MM.1S (cell line): ENCODE data around the gene CRADD.

ENCODE experiments used
- DNase-seq: peaks from one replicate; pipeline ENCODE4 v3.0.0-alpha.2; 2015
- H2AFZ ChIP-seq: fragments of 300-600 bp; sonication (generic); 2 replicates; pipeline ENCODE4 v1.6.0; 2016; ENCODE audit warnings: antibody characterized with exemption, low read length
- H3F3A ChIP-seq: fragments of 300-600 bp; sonication (generic); 2 replicates; pipeline ENCODE4 v1.6.1; 2016; ENCODE audit warnings: mild to moderate bottlenecking, antibody characterized with exemption, low read length, moderate library complexity, mixed read lengths; ENCODE audit not compliant: insufficient read depth
- H3K27ac ChIP-seq: fragments of 300-600 bp; sonication (generic); 2 replicates; pipeline ENCODE4 v1.5.1; 2016; ENCODE audit warnings: mild to moderate bottlenecking, low read length
- H3K27me3 ChIP-seq: fragments of 300-600 bp; sonication (generic); replicated peaks from 2 replicates; pipeline ENCODE4 v1.6.0; 2016; ENCODE audit warnings: low read length; ENCODE audit not compliant: insufficient read depth
- H3K36me3 ChIP-seq: fragments of 300-600 bp; sonication (generic); replicated peaks from 2 replicates; pipeline ENCODE4 v1.6.1; 2016; ENCODE audit warnings: mild to moderate bottlenecking, low read length, mixed read lengths; ENCODE audit not compliant: insufficient read depth
- H3K4me1 ChIP-seq: fragments of 300-600 bp; sonication (generic); 2 replicates; pipeline ENCODE4 v1.6.1; 2016; ENCODE audit warnings: low read length, mixed read lengths
- H3K4me2 ChIP-seq: fragments of 300-600 bp; sonication (generic); 2 replicates; pipeline ENCODE4 v1.6.0; 2016; ENCODE audit warnings: low read depth, low read length
- H3K4me3 ChIP-seq: fragments of 300-600 bp; sonication (generic); 2 replicates; pipeline ENCODE4 v1.5.1; 2016; ENCODE audit warnings: low read length, mixed read lengths
- H3K79me2 ChIP-seq: fragments of 300-600 bp; sonication (generic); 2 replicates; pipeline ENCODE4 v1.6.1; 2016; ENCODE audit warnings: mixed run types, low read length, mixed read lengths
- H3K9ac ChIP-seq: fragments of 300-600 bp; sonication (generic); 2 replicates; pipeline ENCODE4 v1.6.1; 2016; ENCODE audit warnings: low read length, mixed read lengths
- H3K9me2 ChIP-seq: fragments of 300-600 bp; sonication (generic); replicated peaks from 2 replicates; pipeline ENCODE4 v1.6.1; 2016; ENCODE audit warnings: mild to moderate bottlenecking, low read length, mixed read lengths; ENCODE audit not compliant: insufficient read depth
- H3K9me3 ChIP-seq: fragments of 300-600 bp; sonication (generic); replicated peaks from 2 replicates; pipeline ENCODE4 v1.6.1; 2016; ENCODE audit warnings: mild to moderate bottlenecking, low read length, mixed read lengths; ENCODE audit not compliant: insufficient read depth
- H4K20me1 ChIP-seq: fragments of 300-600 bp; sonication (generic); 2 replicates; pipeline ENCODE4 v1.6.1; 2016; ENCODE audit warnings: mild to moderate bottlenecking, low read length, moderate library complexity, mixed read lengths; ENCODE audit not compliant: insufficient read depth
- EZH2 ChIP-seq: fragments of 300-600 bp; sonication (generic); optimal IDR thresholded peaks from 2 replicates; pipeline ENCODE3; 2017; ENCODE audit warnings: low read depth, mild to moderate bottlenecking, antibody characterized with exemption, low read length, mixed read lengths
- EZH2phosphoT487 ChIP-seq: fragments of 300-600 bp; sonication (generic); IDR thresholded peaks from 2 replicates; pipeline ENCODE4 v1.6.1; 2018; ENCODE audit warnings: antibody characterized with exemption, low read length
- TF ChIP-seq, protein P1 (sequence below): fragments of 300-600 bp; sonication (generic); IDR thresholded peaks from 2 replicates; pipeline ENCODE4 v1.5.1; 2016; ENCODE audit warnings: antibody characterized with exemption, low read length, mixed read lengths

CRADD gene

DNA sequence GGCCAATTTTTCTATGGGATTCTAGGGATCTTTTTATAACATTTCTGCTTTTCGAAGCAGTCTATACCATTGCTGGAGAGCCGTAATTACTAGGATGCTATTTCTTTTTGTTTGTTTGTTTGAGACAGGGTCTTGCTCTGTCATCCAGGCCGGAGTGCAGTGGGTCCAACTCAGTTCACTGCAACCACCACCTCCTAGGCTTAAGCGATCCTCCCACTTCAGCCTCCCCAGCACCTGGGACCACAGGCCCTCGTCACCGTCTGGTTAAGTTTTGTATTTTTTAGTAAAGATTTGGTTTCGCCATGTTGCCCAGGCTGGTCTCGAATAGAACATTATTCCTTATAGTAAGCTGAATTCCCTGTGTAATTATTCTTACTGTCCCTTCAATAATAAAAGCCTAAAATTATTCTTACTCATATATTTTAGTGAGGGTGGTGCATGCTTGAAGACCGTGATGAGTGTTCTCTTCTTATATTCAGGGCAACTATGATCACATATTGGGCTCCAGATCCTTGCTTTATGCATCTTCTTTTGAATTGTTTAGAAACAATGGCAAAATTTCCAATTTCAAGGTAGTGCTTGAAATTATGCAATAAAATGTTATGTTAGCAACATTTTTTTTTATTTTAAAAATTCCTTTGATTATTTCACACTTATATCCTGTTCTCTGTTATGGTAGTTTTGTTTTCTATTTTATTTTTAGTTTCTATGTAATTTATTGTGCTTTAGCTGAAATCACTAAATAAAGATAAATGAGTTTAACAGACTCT lies 66.2 kb downstream of the CRADD start:
- TF ChIP-seq, protein P1, sequence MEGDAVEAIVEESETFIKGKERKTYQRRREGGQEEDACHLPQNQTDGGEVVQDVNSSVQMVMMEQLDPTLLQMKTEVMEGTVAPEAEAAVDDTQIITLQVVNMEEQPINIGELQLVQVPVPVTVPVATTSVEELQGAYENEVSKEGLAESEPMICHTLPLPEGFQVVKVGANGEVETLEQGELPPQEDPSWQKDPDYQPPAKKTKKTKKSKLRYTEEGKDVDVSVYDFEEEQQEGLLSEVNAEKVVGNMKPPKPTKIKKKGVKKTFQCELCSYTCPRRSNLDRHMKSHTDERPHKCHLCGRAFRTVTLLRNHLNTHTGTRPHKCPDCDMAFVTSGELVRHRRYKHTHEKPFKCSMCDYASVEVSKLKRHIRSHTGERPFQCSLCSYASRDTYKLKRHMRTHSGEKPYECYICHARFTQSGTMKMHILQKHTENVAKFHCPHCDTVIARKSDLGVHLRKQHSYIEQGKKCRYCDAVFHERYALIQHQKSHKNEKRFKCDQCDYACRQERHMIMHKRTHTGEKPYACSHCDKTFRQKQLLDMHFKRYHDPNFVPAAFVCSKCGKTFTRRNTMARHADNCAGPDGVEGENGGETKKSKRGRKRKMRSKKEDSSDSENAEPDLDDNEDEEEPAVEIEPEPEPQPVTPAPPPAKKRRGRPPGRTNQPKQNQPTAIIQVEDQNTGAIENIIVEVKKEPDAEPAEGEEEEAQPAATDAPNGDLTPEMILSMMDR: no peak
- no peak for TF ChIP-seq EZH2phosphoT487
- no peak for TF ChIP-seq EZH2
- Histone ChIP-seq H3K79me2 (no peaks in the 10 kb centered on the region), H3K36me3 (no peaks in the 10 kb centered on the region), H2AFZ (peak overlapping the region; percentile 80; the same call in 1 of the 2 replicates), H3K4me1 (no peaks in the 10 kb centered on the region), H3K4me2 (peak overlapping the region; percentile 76), H3K27me3 (no peaks in the 10 kb centered on the region), H4K20me1 (no peaks in the 10 kb centered on the region), H3K9me3 (no peaks in the 10 kb centered on the region), H3F3A (0 out of 2 replicates have a peak, but pooled peaks cover 11% of the 10 kb centered on the region), H3K27ac (no peak overlapping the region), H3K9me2 (no peaks in the 10 kb centered on the region), H3K9ac (no peak overlapping the region), H3K4me3 (peak overlapping the region; percentile 79; the same call in 1 of the 2 replicates)
- no peak for DNase-seq

DNA sequence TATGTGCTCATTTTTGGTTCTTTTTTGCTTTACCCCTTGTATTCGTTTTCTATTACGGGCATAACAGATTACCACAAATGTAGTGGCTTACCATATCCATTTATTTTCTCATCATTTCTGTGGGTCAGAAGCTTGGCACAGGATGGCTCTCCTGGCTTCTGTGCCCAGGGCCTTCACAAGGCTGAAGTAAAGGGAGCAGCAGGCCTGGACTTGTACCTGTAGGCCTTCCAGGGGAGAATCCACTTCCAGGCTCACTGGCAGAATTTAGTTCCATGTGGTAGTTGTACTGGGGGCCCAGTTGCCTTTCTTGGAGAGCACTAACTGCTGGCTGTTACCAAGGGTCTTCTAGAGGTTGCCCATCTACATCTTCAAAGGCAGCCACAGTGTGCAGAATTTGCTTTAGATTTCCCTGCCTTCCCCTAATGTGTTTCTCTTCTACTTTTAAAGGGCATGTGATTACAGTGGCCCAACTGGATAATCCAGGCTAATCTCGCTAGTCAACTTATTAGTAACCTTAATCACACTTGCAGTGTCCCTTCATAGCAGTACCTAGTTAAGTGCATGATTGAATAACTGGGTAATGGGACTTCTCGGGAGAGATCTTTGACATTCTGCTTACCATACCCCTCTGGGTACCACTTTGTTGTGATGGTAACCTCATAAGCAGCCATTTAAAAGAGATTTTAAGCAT lies 67.0 kb downstream of the CRADD start:
- no peaks in the 10 kb centered on the region for H4K20me1 ChIP-seq
- no peak overlapping the region for H3K9ac ChIP-seq

GRCh38 chr12:93745286-93745685 lies 68.1 kb downstream of the CRADD start:
- Histone ChIP-seq H3K4me2 (no peak overlapping the region), H3K4me1 (no peaks in the 10 kb centered on the region), H3K27me3 (no peaks in the 10 kb centered on the region), H4K20me1 (no peaks in the 10 kb centered on the region), H3K27ac (no peak overlapping the region), H3K79me2 (no peaks in the 10 kb centered on the region), H3K9me3 (no peaks in the 10 kb centered on the region), H3K9me2 (no peaks in the 10 kb centered on the region), H3F3A (0 out of 2 replicates have a peak, but pooled peaks cover 11% of the 10 kb centered on the region), H3K36me3 (no peaks in the 10 kb centered on the region), H2AFZ (no peak overlapping the region), H3K4me3 (no peak overlapping the region), H3K9ac (no peak overlapping the region)
- TF ChIP-seq EZH2phosphoT487: no peak
- TF ChIP-seq, protein P1: no peak
- no peak for TF ChIP-seq EZH2
- DNase-seq: no peak

More for the DNA sequence above, 67.0 kb downstream of the CRADD start:
- H3K9me2 ChIP-seq: no peaks in the 10 kb centered on the region
- H3K9me3 ChIP-seq: no peaks in the 10 kb centered on the region
- H3K4me1 ChIP-seq: no peaks in the 10 kb centered on the region
- H3K4me2 ChIP-seq: no peak overlapping the region
- H3K36me3 ChIP-seq: no peaks in the 10 kb centered on the region
- no peak overlapping the region for H3K4me3 ChIP-seq
- TF ChIP-seq EZH2phosphoT487 (no peak), EZH2 (no peak)
- TF ChIP-seq, protein P1: no peak
- H3K27ac ChIP-seq: no peak overlapping the region
- H3F3A ChIP-seq: 0 out of 2 replicates have a peak, but pooled peaks cover 11% of the 10 kb centered on the region
- DNase-seq: no peak
- H3K27me3 ChIP-seq: no peaks in the 10 kb centered on the region
- no peaks in the 10 kb centered on the region for H3K79me2 ChIP-seq
- no peak overlapping the region for H2AFZ ChIP-seq
